WTC11 (cell line): ENCODE results near the gene IRF4. TPM values are rescaled to one million over a fixed set of nuclear protein-coding genes. Genes with fewer than 3 reads are reported as not detected.

Source experiments
- ATAC-seq: fragments of 200-7000 bp; cut with Tn5 transposase; 2 replicates; pipeline ENCODE4 v1.10.0; 2021; ENCODE audit warnings: mild to moderate bottlenecking, moderate library complexity
- CTCF ChIA-PET: fragments of 300-600 bp; sonication (Branson Sonifier 250); formaldehyde crosslinking; loops from one replicate; lab custom pipeline; 2021; ENCODE audit warnings: antibody characterized with exemption; lab: Charles Lee
- POLR2A ChIA-PET: fragments of 350-600 bp; sonication (Branson Sonifier 250); formaldehyde crosslinking; loops from one replicate; lab custom pipeline; 2021; ENCODE audit warnings: antibody characterized with exemption; lab: Charles Lee
- DNase-seq: peaks from one replicate; pipeline ENCODE4 v3.0.0; 2021; ENCODE audit warnings: low spot score
- H3K27ac Mint-ChIP-seq: 2 replicates; pipeline ENCODE4 v1.8.0; 2021; ENCODE audit warnings: mixed read lengths
- H3K27me3 Mint-ChIP-seq: 2 replicates; pipeline ENCODE4 v1.8.0; 2021; ENCODE audit warnings: low read depth, mild to moderate bottlenecking, moderate library complexity, mixed read lengths
- H3K36me3 Mint-ChIP-seq: 2 replicates; pipeline ENCODE4 v1.8.0; 2021; ENCODE audit warnings: mixed read lengths
- H3K4me1 Mint-ChIP-seq: 2 replicates; pipeline ENCODE4 v1.8.0; 2022; ENCODE audit warnings: mixed read lengths
- H3K4me3 Mint-ChIP-seq: 2 replicates; pipeline ENCODE4 v1.8.0; 2021; ENCODE audit warnings: mild to moderate bottlenecking, moderate library complexity, mixed read lengths
- H3K9me3 Mint-ChIP-seq: 2 replicates; pipeline ENCODE4 v1.8.0; 2021; ENCODE audit warnings: mixed read lengths
- CTCF ChIP-seq: fragments of 200-600 bp; IDR thresholded peaks from 2 replicates; pipeline ENCODE4 v1.8.0; 2022; ENCODE audit warnings: antibody characterized with exemption
- EMX1 ChIP-seq: fragments of 250-450 bp; sonication (Bioruptor Pico); IDR thresholded peaks from 2 replicates; pipeline ENCODE4 v1.8.0; 2021; ENCODE audit warnings: mild to moderate bottlenecking
- ESRRA ChIP-seq: sonication (generic); formaldehyde crosslinking; IDR thresholded peaks from 2 replicates; pipeline ENCODE4 v1.8.1; 2022; ENCODE audit warnings: mild to moderate bottlenecking, missing genetic modification reagents, borderline replicate concordance
- FOXK1 ChIP-seq: sonication (generic); formaldehyde crosslinking; IDR thresholded peaks from 2 replicates; pipeline ENCODE4 v1.8.0; 2022; ENCODE audit warnings: mild to moderate bottlenecking, moderate library complexity, missing genetic modification reagents
- FOXP1 ChIP-seq: sonication (generic); formaldehyde crosslinking; IDR thresholded peaks from 2 replicates; pipeline ENCODE4 v1.8.0; 2022; ENCODE audit warnings: missing genetic modification reagents, mild to moderate bottlenecking, moderate library complexity, borderline replicate concordance
- IRF1 ChIP-seq: sonication (generic); formaldehyde crosslinking; IDR thresholded peaks from 2 replicates; pipeline ENCODE4 v1.8.0; 2023; ENCODE audit warnings: missing genetic modification reagents
- JUN ChIP-seq: sonication (generic); formaldehyde crosslinking; IDR thresholded peaks from 2 replicates; pipeline ENCODE4 v1.8.0; 2023; ENCODE audit warnings: mild to moderate bottlenecking, missing genetic modification reagents
- MAX ChIP-seq: sonication (generic); formaldehyde crosslinking; IDR thresholded peaks from 2 replicates; pipeline ENCODE4 v1.8.0; 2022; ENCODE audit warnings: mild to moderate bottlenecking, missing genetic modification reagents
- MLX ChIP-seq: sonication (generic); formaldehyde crosslinking; IDR thresholded peaks from 2 replicates; pipeline ENCODE4 v1.8.1; 2023; ENCODE audit warnings: mild to moderate bottlenecking, missing genetic modification reagents, moderate library complexity
- OVOL2 ChIP-seq: fragments of 250-450 bp; sonication (Bioruptor Pico); IDR thresholded peaks from 2 replicates; pipeline ENCODE4 v1.9.0; 2021; ENCODE audit warnings: mild to moderate bottlenecking, borderline replicate concordance
- RORB ChIP-seq: fragments of 250-450 bp; sonication (Bioruptor Pico); IDR thresholded peaks from 2 replicates; pipeline ENCODE4 v1.9.0; 2021; ENCODE audit warnings: mild to moderate bottlenecking
- SMAD4 ChIP-seq: sonication (generic); formaldehyde crosslinking; IDR thresholded peaks from 2 replicates; pipeline ENCODE4 v1.8.0; 2022; ENCODE audit warnings: mild to moderate bottlenecking, missing genetic modification reagents
- SOX15 ChIP-seq: fragments of 250-450 bp; sonication (Bioruptor Pico); IDR thresholded peaks from 2 replicates; pipeline ENCODE4 v1.9.0; 2021; ENCODE audit warnings: mild to moderate bottlenecking
- TEAD1 ChIP-seq: sonication (generic); formaldehyde crosslinking; IDR thresholded peaks from 2 replicates; pipeline ENCODE4 v1.8.0; 2022; ENCODE audit warnings: mild to moderate bottlenecking, missing genetic modification reagents
- TEAD4 ChIP-seq: sonication (generic); formaldehyde crosslinking; IDR thresholded peaks from 2 replicates; pipeline ENCODE4 v1.8.0; 2022; ENCODE audit warnings: mild to moderate bottlenecking, missing genetic modification reagents
- TP53 ChIP-seq: sonication (generic); formaldehyde crosslinking; IDR thresholded peaks from 2 replicates; pipeline ENCODE4 v1.8.1; 2023; ENCODE audit warnings: mild to moderate bottlenecking, missing genetic modification reagents
- ZBTB43 ChIP-seq: sonication (generic); formaldehyde crosslinking; IDR thresholded peaks from 2 replicates; pipeline ENCODE4 v1.8.1; 2023; ENCODE audit warnings: mild to moderate bottlenecking, missing genetic modification reagents
- ZNF219 ChIP-seq: sonication (generic); formaldehyde crosslinking; IDR thresholded peaks from 2 replicates; pipeline ENCODE4 v1.8.0; 2023; ENCODE audit warnings: missing genetic modification reagents, mild to moderate bottlenecking, borderline replicate concordance
- ZNF263 ChIP-seq: sonication (generic); formaldehyde crosslinking; IDR thresholded peaks from 2 replicates; pipeline ENCODE4 v1.8.1; 2022; ENCODE audit warnings: low read depth, mild to moderate bottlenecking, moderate library complexity, missing genetic modification reagents
- ZNF416 ChIP-seq: fragments of 250-450 bp; sonication (Bioruptor Pico); IDR thresholded peaks from 2 replicates; pipeline ENCODE4 v1.9.0; 2021; ENCODE audit warnings: mild to moderate bottlenecking, inconsistent platforms
- total RNA-seq: library from RNA; stranded (reverse); gene quantifications from 3 replicates; pipeline ENCODE4 v1.2.3, GENCODE V29; 2021
- TF ChIP-seq, protein P1 (sequence below): sonication (generic); formaldehyde crosslinking; IDR thresholded peaks from 2 replicates; pipeline ENCODE4 v1.8.1; 2022; ENCODE audit warnings: mild to moderate bottlenecking, moderate library complexity, missing genetic modification reagents
- TF ChIP-seq, protein P2 (sequence below): sonication (generic); formaldehyde crosslinking; IDR thresholded peaks from 2 replicates; pipeline ENCODE4 v1.8.1; 2023; ENCODE audit warnings: mild to moderate bottlenecking, moderate library complexity, missing genetic modification reagents
- TF ChIP-seq, protein P3 (sequence below): fragments of 250-450 bp; sonication (Bioruptor Pico); IDR thresholded peaks from 2 replicates; pipeline ENCODE4 v2.1.2; 2022; ENCODE audit warnings: mild to moderate bottlenecking, moderate library complexity
- TF ChIP-seq, protein P4 (sequence below): sonication (generic); formaldehyde crosslinking; IDR thresholded peaks from 2 replicates; pipeline ENCODE4 v1.8.0; 2022; ENCODE audit warnings: mild to moderate bottlenecking, missing genetic modification reagents

Gene IRF4
- total RNA-seq, 1 experiment from 2014 or later, result 1.6 TPM

- Mint-ChIP-seq H3K4me3 (no peak overlapping the region), H3K36me3 (peaks cover 4% of the 10 kb centered on the region; the same call in 1 of the 2 replicates), H3K27ac (no peak overlapping the region), H3K27me3 (peaks cover 42% of the 10 kb centered on the region), H3K4me1 (peaks cover 7% of the 10 kb centered on the region), H3K9me3 (no peaks in the 10 kb centered on the region)
- ATAC-seq (no peak), DNase-seq (no peak)
- ChIA-PET POLR2A (no interaction called here), CTCF (interaction anchor here (1.2 to 1.7 kb wide), 3 partner anchors 12 to 208 kb away, joined by 3 to 12 read pairs (median 3); no protein-coding TSS in a partner anchor)
- TF ChIP-seq, protein P1, sequence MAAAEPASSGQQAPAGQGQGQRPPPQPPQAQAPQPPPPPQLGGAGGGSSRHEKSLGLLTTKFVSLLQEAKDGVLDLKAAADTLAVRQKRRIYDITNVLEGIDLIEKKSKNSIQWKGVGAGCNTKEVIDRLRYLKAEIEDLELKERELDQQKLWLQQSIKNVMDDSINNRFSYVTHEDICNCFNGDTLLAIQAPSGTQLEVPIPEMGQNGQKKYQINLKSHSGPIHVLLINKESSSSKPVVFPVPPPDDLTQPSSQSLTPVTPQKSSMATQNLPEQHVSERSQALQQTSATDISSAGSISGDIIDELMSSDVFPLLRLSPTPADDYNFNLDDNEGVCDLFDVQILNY (CRISPR knock-in tag), result no peak
- TF ChIP-seq JUN (no peak), RORB (CRISPR knock-in tag) (no peak), ZNF219 (CRISPR knock-in tag) (no peak), ZBTB43 (no peak), FOXP1 (CRISPR knock-in tag) (no peak), IRF1 (CRISPR knock-in tag) (no peak), ZNF416 (CRISPR knock-in tag) (no peak), MLX (no peak)
- TF ChIP-seq, protein P2, sequence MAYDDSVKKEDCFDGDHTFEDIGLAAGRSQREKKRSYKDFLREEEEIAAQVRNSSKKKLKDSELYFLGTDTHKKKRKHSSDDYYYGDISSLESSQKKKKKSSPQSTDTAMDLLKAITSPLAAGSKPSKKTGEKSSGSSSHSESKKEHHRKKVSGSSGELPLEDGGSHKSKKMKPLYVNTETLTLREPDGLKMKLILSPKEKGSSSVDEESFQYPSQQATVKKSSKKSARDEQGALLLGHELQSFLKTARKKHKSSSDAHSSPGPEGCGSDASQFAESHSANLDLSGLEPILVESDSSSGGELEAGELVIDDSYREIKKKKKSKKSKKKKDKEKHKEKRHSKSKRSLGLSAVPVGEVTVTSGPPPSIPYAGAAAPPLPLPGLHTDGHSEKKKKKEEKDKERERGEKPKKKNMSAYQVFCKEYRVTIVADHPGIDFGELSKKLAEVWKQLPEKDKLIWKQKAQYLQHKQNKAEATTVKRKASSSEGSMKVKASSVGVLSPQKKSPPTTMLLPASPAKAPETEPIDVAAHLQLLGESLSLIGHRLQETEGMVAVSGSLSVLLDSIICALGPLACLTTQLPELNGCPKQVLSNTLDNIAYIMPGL (CRISPR knock-in tag), result no peak
Measured at GRCh38 chr6:397056-397455, 5.5 kb downstream of the IRF4 start.

- Mint-ChIP-seq H3K27me3 (peaks cover 37% of the 10 kb centered on the region), H3K27ac (no peak overlapping the region), H3K9me3 (no peaks in the 10 kb centered on the region), H3K4me3 (no peak overlapping the region), H3K4me1 (peaks cover 7% of the 10 kb centered on the region), H3K36me3 (peaks cover 4% of the 10 kb centered on the region; the same call in 1 of the 2 replicates)
- DNase-seq (no peak), ATAC-seq (no peak)
- ChIA-PET POLR2A (no interaction called here), CTCF (interaction anchor here (1.2 to 1.7 kb wide), 3 partner anchors 11 to 209 kb away, joined by 3 to 12 read pairs (median 3); no protein-coding TSS in a partner anchor)
- no peak for TF ChIP-seq ESRRA
- TF ChIP-seq OVOL2 (CRISPR knock-in tag), result no peak
- no peak for TF ChIP-seq FOXK1
- TF ChIP-seq SOX15 (CRISPR knock-in tag), result no peak
- TF ChIP-seq MAX (CRISPR knock-in tag), result no peak
- TF ChIP-seq SMAD4 (CRISPR knock-in tag), result no peak
- no peak for TF ChIP-seq EMX1 (CRISPR knock-in tag)
- TF ChIP-seq TEAD4 (CRISPR knock-in tag), result no peak
- TF ChIP-seq ZNF263 (CRISPR knock-in tag), result no peak
- no peak for TF ChIP-seq CTCF
- TF ChIP-seq, protein P3, sequence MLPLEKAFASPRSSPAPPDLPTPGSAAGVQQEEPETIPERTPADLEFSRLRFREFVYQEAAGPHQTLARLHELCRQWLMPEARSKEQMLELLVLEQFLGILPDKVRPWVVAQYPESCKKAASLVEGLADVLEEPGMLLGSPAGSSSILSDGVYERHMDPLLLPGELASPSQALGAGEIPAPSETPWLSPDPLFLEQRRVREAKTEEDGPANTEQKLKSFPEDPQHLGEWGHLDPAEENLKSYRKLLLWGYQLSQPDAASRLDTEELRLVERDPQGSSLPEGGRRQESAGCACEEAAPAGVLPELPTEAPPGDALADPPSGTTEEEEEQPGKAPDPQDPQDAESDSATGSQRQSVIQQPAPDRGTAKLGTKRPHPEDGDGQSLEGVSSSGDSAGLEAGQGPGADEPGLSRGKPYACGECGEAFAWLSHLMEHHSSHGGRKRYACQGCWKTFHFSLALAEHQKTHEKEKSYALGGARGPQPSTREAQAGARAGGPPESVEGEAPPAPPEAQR (CRISPR knock-in tag), result no peak
- TF ChIP-seq, protein P1 (CRISPR knock-in tag), result no peak
- TF ChIP-seq ZNF219 (CRISPR knock-in tag), result no peak
- no peak for TF ChIP-seq TEAD1 (CRISPR knock-in tag)
- TF ChIP-seq, protein P4, sequence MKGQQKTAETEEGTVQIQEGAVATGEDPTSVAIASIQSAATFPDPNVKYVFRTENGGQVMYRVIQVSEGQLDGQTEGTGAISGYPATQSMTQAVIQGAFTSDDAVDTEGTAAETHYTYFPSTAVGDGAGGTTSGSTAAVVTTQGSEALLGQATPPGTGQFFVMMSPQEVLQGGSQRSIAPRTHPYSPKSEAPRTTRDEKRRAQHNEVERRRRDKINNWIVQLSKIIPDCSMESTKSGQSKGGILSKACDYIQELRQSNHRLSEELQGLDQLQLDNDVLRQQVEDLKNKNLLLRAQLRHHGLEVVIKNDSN (CRISPR knock-in tag), result no peak
- no peak for TF ChIP-seq TP53 (CRISPR knock-in tag)
Measured at GRCh38 chr6:397604-398003, 6.1 kb downstream of the IRF4 start.
